DND-41 (cell line): ENCODE results near the gene DUT.

Source experiments
- EZH2 ChIP-seq: IDR thresholded peaks from 3 replicates; pipeline ENCODE4 v1.6.1; 2012; ENCODE audit warnings: borderline replicate concordance, low read depth, mild to moderate bottlenecking, moderate library complexity, low read length, inconsistent platforms; ENCODE audit not compliant: severe bottlenecking
- TF ChIP-seq, protein P1 (sequence below): IDR thresholded peaks from 2 replicates; pipeline ENCODE4 v1.5.1; 2012; ENCODE audit warnings: borderline replicate concordance, low read length, moderate library complexity, mild to moderate bottlenecking; ENCODE audit not compliant: poor library complexity, severe bottlenecking; ENCODE audit errors: extremely low read depth

DNA sequence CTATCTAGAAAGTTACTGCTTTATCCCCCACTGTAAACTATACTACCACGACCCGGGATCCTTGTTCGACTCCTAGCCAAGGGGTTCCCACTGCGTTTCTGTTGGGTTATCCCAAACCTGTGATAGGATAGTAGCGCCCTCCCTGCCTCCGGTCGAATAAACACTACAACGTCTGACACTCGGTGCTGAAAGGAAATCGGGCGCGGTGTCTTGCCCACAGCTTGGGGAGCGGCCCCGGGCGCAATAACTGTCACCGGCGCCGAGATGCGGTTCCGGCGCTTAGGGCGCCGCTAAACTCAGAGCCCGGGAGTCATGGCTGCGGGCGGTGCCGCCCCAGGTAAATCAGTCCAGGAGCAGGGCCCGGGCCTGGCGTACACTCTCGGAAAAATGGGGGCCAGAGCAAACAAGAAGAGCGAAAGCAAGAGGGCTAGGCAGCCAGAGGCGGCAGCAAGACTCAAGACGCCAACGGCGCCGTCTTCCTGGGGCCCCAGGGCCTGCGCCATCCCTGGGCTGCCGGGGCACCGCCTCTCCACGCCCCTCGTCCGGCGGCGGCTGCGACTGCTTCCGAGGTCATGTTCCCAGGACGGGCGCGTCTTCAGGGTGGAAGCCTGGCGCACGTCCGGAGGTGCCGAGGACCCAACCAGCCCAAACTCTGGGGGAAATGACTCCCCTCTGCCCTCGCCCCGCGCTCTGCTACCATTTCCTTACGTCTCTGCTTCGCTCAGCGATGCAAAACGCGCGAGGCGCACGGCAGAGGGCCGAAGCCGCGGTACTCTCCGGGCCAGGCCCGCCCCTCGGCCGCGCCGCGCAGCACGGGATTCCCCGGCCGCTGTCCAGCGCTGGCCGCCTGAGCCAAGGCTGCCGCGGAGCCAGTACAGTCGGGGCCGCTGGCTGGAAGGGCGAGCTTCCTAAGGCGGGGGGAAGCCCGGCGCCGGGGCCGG lies at the start of gene DUT:
- TF ChIP-seq, protein P1, sequence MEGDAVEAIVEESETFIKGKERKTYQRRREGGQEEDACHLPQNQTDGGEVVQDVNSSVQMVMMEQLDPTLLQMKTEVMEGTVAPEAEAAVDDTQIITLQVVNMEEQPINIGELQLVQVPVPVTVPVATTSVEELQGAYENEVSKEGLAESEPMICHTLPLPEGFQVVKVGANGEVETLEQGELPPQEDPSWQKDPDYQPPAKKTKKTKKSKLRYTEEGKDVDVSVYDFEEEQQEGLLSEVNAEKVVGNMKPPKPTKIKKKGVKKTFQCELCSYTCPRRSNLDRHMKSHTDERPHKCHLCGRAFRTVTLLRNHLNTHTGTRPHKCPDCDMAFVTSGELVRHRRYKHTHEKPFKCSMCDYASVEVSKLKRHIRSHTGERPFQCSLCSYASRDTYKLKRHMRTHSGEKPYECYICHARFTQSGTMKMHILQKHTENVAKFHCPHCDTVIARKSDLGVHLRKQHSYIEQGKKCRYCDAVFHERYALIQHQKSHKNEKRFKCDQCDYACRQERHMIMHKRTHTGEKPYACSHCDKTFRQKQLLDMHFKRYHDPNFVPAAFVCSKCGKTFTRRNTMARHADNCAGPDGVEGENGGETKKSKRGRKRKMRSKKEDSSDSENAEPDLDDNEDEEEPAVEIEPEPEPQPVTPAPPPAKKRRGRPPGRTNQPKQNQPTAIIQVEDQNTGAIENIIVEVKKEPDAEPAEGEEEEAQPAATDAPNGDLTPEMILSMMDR = peak; percentile 38
- no peak for TF ChIP-seq EZH2
